Measurements from ENCODE around the gene GPR161. TPM values are rescaled to one million over a fixed set of nuclear protein-coding genes. Genes with fewer than 3 reads are reported as not detected.
"Not testable (repeated sequence)": the region's sequence is repeated elsewhere in the genome, so short reads cannot be mapped to it uniquely, and the experiment has no call there.

Gene GPR161
- total and polyA plus RNA-seq, 4 donors, result 17.3 to 22.7 (median 21.3) TPM

- no peaks in the 10 kb centered on the region for H3K9me3 ChIP-seq (ENCODE audit: control insufficient read depth, insufficient read depth, low read length)
- peaks cover 5% of the 10 kb centered on the region for H3K36me3 ChIP-seq (ENCODE audit: control insufficient read depth, insufficient read depth, low read length)
- WGBS (ENCODE audit: insufficient coverage), result no CpG with 5 or more reads among the region's 1 CpG
- no peak for DNase-seq (ENCODE audit: low read depth in 4 of 6, low spot score in 6 of 6)
- no peaks in the 10 kb centered on the region for H3K4me1 ChIP-seq (ENCODE audit: control insufficient read depth, insufficient read depth, low read length)
- no peaks in the 10 kb centered on the region for H3K27me3 ChIP-seq (ENCODE audit: control insufficient read depth, insufficient read depth, low read length)
- H3K27ac ChIP-seq (ENCODE audit: low read depth, low read length), result no peak overlapping the region
- no peak overlapping the region for H3K4me3 ChIP-seq (ENCODE audit: low read depth, low read length)
These were observed 79.4 kb downstream of the GPR161 start for GRCh38 chr1:168057355-168057754.

- not testable (repeated sequence) for H3K4me1 ChIP-seq (ENCODE audit: control insufficient read depth, insufficient read depth, low read length); H3K36me3 ChIP-seq (ENCODE audit: control insufficient read depth, insufficient read depth, low read length); H3K4me3 ChIP-seq (ENCODE audit: low read depth, low read length); DNase-seq (ENCODE audit: low read depth in 4 of 6, low spot score in 6 of 6); H3K9me3 ChIP-seq (ENCODE audit: control insufficient read depth, insufficient read depth, low read length); H3K27ac ChIP-seq (ENCODE audit: low read depth, low read length); H3K27me3 ChIP-seq (ENCODE audit: control insufficient read depth, insufficient read depth, low read length)
- WGBS (ENCODE audit: insufficient coverage), result 67% methylated on average over 4 of the region's 35 CpGs
These were observed 80.6 kb downstream of the GPR161 start for GRCh38 chr1:168056152-168056551.

- DNase-seq (ENCODE audit: low read depth in 4 of 6, low spot score in 6 of 6), result no peak
- WGBS (ENCODE audit: insufficient coverage), result 100% methylated on average over 1 of the region's 3 CpGs
- Histone ChIP-seq H3K9me3 (ENCODE audit: control insufficient read depth, insufficient read depth, low read length) (no peaks in the 10 kb centered on the region), H3K27me3 (ENCODE audit: control insufficient read depth, insufficient read depth, low read length) (no peaks in the 10 kb centered on the region), H3K4me3 (ENCODE audit: low read depth, low read length) (no peak overlapping the region), H3K4me1 (ENCODE audit: control insufficient read depth, insufficient read depth, low read length) (no peaks in the 10 kb centered on the region), H3K36me3 (ENCODE audit: control insufficient read depth, insufficient read depth, low read length) (no peaks in the 10 kb centered on the region), H3K27ac (ENCODE audit: low read depth, low read length) (no peak overlapping the region)
These were observed 82.6 kb downstream of the GPR161 start for GRCh38 chr1:168054117-168054516.

- no peak for DNase-seq (ENCODE audit: low read depth in 4 of 6, low spot score in 6 of 6)
- no peak overlapping the region for H3K27ac ChIP-seq (ENCODE audit: low read depth, low read length)
- H3K9me3 ChIP-seq (ENCODE audit: control insufficient read depth, insufficient read depth, low read length), result no peaks in the 10 kb centered on the region
- no peak overlapping the region for H3K4me3 ChIP-seq (ENCODE audit: low read depth, low read length)
- WGBS (ENCODE audit: insufficient coverage), result 96% methylated on average over 2 of the region's 2 CpGs
- no peaks in the 10 kb centered on the region for H3K36me3 ChIP-seq (ENCODE audit: control insufficient read depth, insufficient read depth, low read length)
- no peaks in the 10 kb centered on the region for H3K4me1 ChIP-seq (ENCODE audit: control insufficient read depth, insufficient read depth, low read length)
- no peaks in the 10 kb centered on the region for H3K27me3 ChIP-seq (ENCODE audit: control insufficient read depth, insufficient read depth, low read length)
These were observed 83.0 kb downstream of the GPR161 start for GRCh38 chr1:168053681-168054080.

- peak in 1 of 6 donors; percentile 11 for DNase-seq (ENCODE audit: low read depth in 4 of 6, low spot score in 6 of 6)
- no peaks in the 10 kb centered on the region for H3K27me3 ChIP-seq (ENCODE audit: control insufficient read depth, insufficient read depth, low read length)
- no peaks in the 10 kb centered on the region for H3K4me1 ChIP-seq (ENCODE audit: control insufficient read depth, insufficient read depth, low read length)
- no peaks in the 10 kb centered on the region for H3K9me3 ChIP-seq (ENCODE audit: control insufficient read depth, insufficient read depth, low read length)
- no peak overlapping the region for H3K27ac ChIP-seq (ENCODE audit: low read depth, low read length)
- no CpG with 5 or more reads among the region's 1 CpG for WGBS (ENCODE audit: insufficient coverage)
- no peak overlapping the region for H3K4me3 ChIP-seq (ENCODE audit: low read depth, low read length)
- H3K36me3 ChIP-seq (ENCODE audit: control insufficient read depth, insufficient read depth, low read length), result no peaks in the 10 kb centered on the region
These were observed 85.8 kb downstream of the GPR161 start for GRCh38 chr1:168050880-168051279.

GRCh38 chr1:168050307-168050706, 86.4 kb downstream of the GPR161 start:
- no peaks in the 10 kb centered on the region for H3K36me3 ChIP-seq (ENCODE audit: control insufficient read depth, insufficient read depth, low read length)
- WGBS (ENCODE audit: insufficient coverage), result no CpG with 5 or more reads among the region's 1 CpG
- H3K27ac ChIP-seq (ENCODE audit: low read depth, low read length), result no peak overlapping the region

GRCh38 chr1:168045311-168045710, 91.4 kb downstream of the GPR161 start:
- Histone ChIP-seq H3K27me3 (ENCODE audit: control insufficient read depth, insufficient read depth, low read length) (no peaks in the 10 kb centered on the region), H3K27ac (ENCODE audit: low read depth, low read length) (no peak overlapping the region), H3K9me3 (ENCODE audit: control insufficient read depth, insufficient read depth, low read length) (no peaks in the 10 kb centered on the region), H3K36me3 (ENCODE audit: control insufficient read depth, insufficient read depth, low read length) (no peaks in the 10 kb centered on the region), H3K4me1 (ENCODE audit: control insufficient read depth, insufficient read depth, low read length) (no peaks in the 10 kb centered on the region), H3K4me3 (ENCODE audit: low read depth, low read length) (no peak overlapping the region)
- no CpG with 5 or more reads among the region's 1 CpG for whole genome bisulfite sequencing (ENCODE audit: insufficient coverage)
- no peak for DNase-seq (ENCODE audit: low read depth in 4 of 6, low spot score in 6 of 6)

More at GRCh38 chr1:168050307-168050706, 86.4 kb downstream of the GPR161 start:
- peak in 2 of 6 donors; percentile 3 to 19 for DNase-seq (ENCODE audit: low read depth in 4 of 6, low spot score in 6 of 6)
- no peaks in the 10 kb centered on the region for H3K9me3 ChIP-seq (ENCODE audit: control insufficient read depth, insufficient read depth, low read length)
- no peaks in the 10 kb centered on the region for H3K27me3 ChIP-seq (ENCODE audit: control insufficient read depth, insufficient read depth, low read length)
- no peaks in the 10 kb centered on the region for H3K4me1 ChIP-seq (ENCODE audit: control insufficient read depth, insufficient read depth, low read length)
- no peak overlapping the region for H3K4me3 ChIP-seq (ENCODE audit: low read depth, low read length)

- no peak overlapping the region for H3K4me3 ChIP-seq (ENCODE audit: low read depth, low read length)
- H3K9me3 ChIP-seq (ENCODE audit: control insufficient read depth, insufficient read depth, low read length), result no peaks in the 10 kb centered on the region
- no CpG with 5 or more reads among the region's 2 CpGs for WGBS (ENCODE audit: insufficient coverage)
- H3K27ac ChIP-seq (ENCODE audit: low read depth, low read length), result no peak overlapping the region
- H3K36me3 ChIP-seq (ENCODE audit: control insufficient read depth, insufficient read depth, low read length), result no peaks in the 10 kb centered on the region
- DNase-seq (ENCODE audit: low read depth in 4 of 6, low spot score in 6 of 6), result no peak
- no peaks in the 10 kb centered on the region for H3K4me1 ChIP-seq (ENCODE audit: control insufficient read depth, insufficient read depth, low read length)
- H3K27me3 ChIP-seq (ENCODE audit: control insufficient read depth, insufficient read depth, low read length), result no peaks in the 10 kb centered on the region
These were observed 94.4 kb downstream of the GPR161 start for GRCh38 chr1:168042362-168042761.

GRCh38 chr1:168035345-168035744, 101.4 kb downstream of the GPR161 start:
- Histone ChIP-seq H3K9me3 (ENCODE audit: control insufficient read depth, insufficient read depth, low read length) (no peaks in the 10 kb centered on the region), H3K4me3 (ENCODE audit: low read depth, low read length) (no peak overlapping the region), H3K27me3 (ENCODE audit: control insufficient read depth, insufficient read depth, low read length) (no peaks in the 10 kb centered on the region), H3K27ac (ENCODE audit: low read depth, low read length) (no peak overlapping the region), H3K36me3 (ENCODE audit: control insufficient read depth, insufficient read depth, low read length) (no peaks in the 10 kb centered on the region), H3K4me1 (ENCODE audit: control insufficient read depth, insufficient read depth, low read length) (no peaks in the 10 kb centered on the region)
- no CpG with 5 or more reads among the region's 5 CpGs for WGBS (ENCODE audit: insufficient coverage)
- DNase-seq (ENCODE audit: low read depth in 4 of 6, low spot score in 6 of 6), result no peak

- H3K27ac ChIP-seq (ENCODE audit: low read depth, low read length), result no peak overlapping the region
- H3K4me3 ChIP-seq (ENCODE audit: low read depth, low read length), result no peak overlapping the region
- no peaks in the 10 kb centered on the region for H3K36me3 ChIP-seq (ENCODE audit: control insufficient read depth, insufficient read depth, low read length)
- H3K27me3 ChIP-seq (ENCODE audit: control insufficient read depth, insufficient read depth, low read length), result no peaks in the 10 kb centered on the region
- no peaks in the 10 kb centered on the region for H3K9me3 ChIP-seq (ENCODE audit: control insufficient read depth, insufficient read depth, low read length)
- DNase-seq (ENCODE audit: low read depth in 4 of 6, low spot score in 6 of 6), result no peak
- H3K4me1 ChIP-seq (ENCODE audit: control insufficient read depth, insufficient read depth, low read length), result no peaks in the 10 kb centered on the region
- no CpG with 5 or more reads among the region's 1 CpG for WGBS (ENCODE audit: insufficient coverage)
These were observed 104.7 kb downstream of the GPR161 start for GRCh38 chr1:168032029-168032428.
